Esophagus squamous epithelium (tissue), 5 donors: ENCODE data around the gene PIAS2. TPM values are rescaled to one million over a fixed set of nuclear protein-coding genes. Genes with fewer than 3 reads are reported as not detected.

ENCODE experiments used
- DNase-seq: peaks from one replicate; lab custom pipeline; 2025; lab: John Stamatoyannopoulos, UW
- H3K27ac ChIP-seq, 4 donors: fragments of 200-600 bp; sonication (generic); one replicate each; pipeline ENCODE4 v1.5.1; 2016 to 2019; ENCODE audit warnings: mild to moderate bottlenecking in 1 of 4
- H3K27me3 ChIP-seq, 4 donors: fragments of 200-600 bp; sonication (generic); 1 replicate in 3 of 4; 2 replicates in 1 of 4; pipeline versions ENCODE4 v1.5.1 to v1.6.0; 2017 to 2021; ENCODE audit warnings: antibody characterized with exemption in 1 of 4
- H3K36me3 ChIP-seq, 3 donors: fragments of 200-600 bp; sonication (generic); one replicate each; pipeline ENCODE4 v1.5.1; 2016 to 2019
- H3K4me1 ChIP-seq, 3 donors: fragments of 200-600 bp; sonication (generic); one replicate each; pipeline ENCODE4 v1.5.1; 2017 to 2019
- H3K4me3 ChIP-seq, 4 donors: fragments of 200-600 bp; sonication (generic); 1 replicate in 3 of 4; 2 replicates in 1 of 4; pipeline ENCODE4 v1.5.1; 2016 to 2019; ENCODE audit warnings: mild to moderate bottlenecking in 2 of 4, moderate library complexity in 1 of 4
- H3K9me3 ChIP-seq, 3 donors: fragments of 200-600 bp; sonication (generic); one replicate each; pipeline ENCODE4 v1.5.1; 2016 to 2019
- CTCF ChIP-seq, 6 experiments: fragments of 450-650 bp in 4 of 6; fragments of 200-600 bp in 2 of 6; sonication (generic) in 2 of 6; IDR thresholded peaks; one replicate each; pipeline ENCODE4 v1.5.1; 2016 to 2019; ENCODE audit warnings: antibody characterized with exemption in 6 of 6, mild to moderate bottlenecking in 4 of 6, moderate library complexity in 4 of 6
- POLR2A ChIP-seq, 4 donors: fragments of 450-650 bp; IDR thresholded peaks; one replicate each; pipeline ENCODE4 v1.6.1; 2017; ENCODE audit warnings: antibody characterized with exemption in 4 of 4, mild to moderate bottlenecking in 4 of 4, moderate library complexity in 3 of 4
- WGBS, 2 donors: methylation state at CpG; one replicate each; pipeline ENCODE4 v1.1.5; 2018; 5-methylcytosine and 5-hydroxymethylcytosine counted together
- intact Hi-C: fragments of 100-400 bp; cut with DNase I; formaldehyde crosslinking; loops from one replicate; pipeline ENCODE4 v1.15.0; 2022
- total RNA-seq, 4 donors: library from RNA; depleted of rRNA; stranded (reverse); fragments of >200 nt; gene quantifications; one replicate each; pipeline ENCODE4 v1.1.0, GENCODE V29; 2016
- donor health status: DM: yes; HTN: yes; CAD: no.

Gene PIAS2
- total RNA-seq, 4 donors from 2014 or later = 6.0 to 24.0 (median 12.0) TPM

GRCh38 chr18:46950064-46950656 is 32.9 kb upstream of the PIAS2 start:
- TF ChIP-seq CTCF (IDR thresholded peaks at IDR 0.05) (no peak), POLR2A (IDR thresholded peaks at IDR 0.05) (no peak)
- WGBS, 2 donors = 64 to 76% methylated on average over 5 of the region's 5 CpGs
- no peak for DNase-seq
- intact Hi-C loops = no loop called here
- Histone ChIP-seq H3K9me3 (no peaks in the 10 kb centered on the region), H3K4me3 (no peak overlapping the region), H3K27ac (no peak overlapping the region), H3K27me3 (no peaks in the 10 kb centered on the region), H3K36me3 (no peaks in the 10 kb centered on the region), H3K4me1 (peaks cover 0 to 12% (median 0%) of the 10 kb centered on the region in 3 donors)

GRCh38 chr18:46946656-46947282 is 29.5 kb upstream of the PIAS2 start:
- Histone ChIP-seq H3K4me1 (peaks cover 0 to 12% (median 0%) of the 10 kb centered on the region in 3 donors), H3K27me3 (no peaks in the 10 kb centered on the region), H3K4me3 (peak overlapping the region; percentile 31 to 63 (median 53)), H3K36me3 (no peaks in the 10 kb centered on the region), H3K27ac (no peak overlapping the region), H3K9me3 (no peaks in the 10 kb centered on the region)
- WGBS, 2 donors = 1 to 11% methylated on average over 14 to 26 of the region's 32 CpGs
- TF ChIP-seq CTCF (IDR thresholded peaks at IDR 0.05) (no peak), POLR2A (IDR thresholded peaks at IDR 0.05) (no peak)
- no peak for DNase-seq
- intact Hi-C loops = no loop called here

GRCh38 chr18:46942646-46943045 is 25.3 kb upstream of the PIAS2 start:
- Histone ChIP-seq H3K36me3 (no peaks in the 10 kb centered on the region), H3K9me3 (no peaks in the 10 kb centered on the region), H3K27ac (no peak overlapping the region), H3K4me3 (no peak overlapping the region), H3K4me1 (peaks cover 0 to 33% (median 6%) of the 10 kb centered on the region in 3 donors), H3K27me3 (no peaks in the 10 kb centered on the region)
- TF ChIP-seq CTCF (IDR thresholded peaks at IDR 0.05) = no peak
- no peak for TF ChIP-seq POLR2A (IDR thresholded peaks at IDR 0.05)
- no peak for DNase-seq
- intact Hi-C loops = no loop called here
- 91 to 95% methylated on average over 2 of the region's 2 CpGs for WGBS, 2 donors

- TF ChIP-seq POLR2A (IDR thresholded peaks at IDR 0.05) (no peak), CTCF (IDR thresholded peaks at IDR 0.05) (no peak)
Observed at GRCh38 chr18:46939998-46940571, 22.8 kb upstream of the PIAS2 start.

GRCh38 chr18:46939337-46939963 is 22.1 kb upstream of the PIAS2 start:
- Histone ChIP-seq H3K4me1 (peaks cover 0 to 21% (median 6%) of the 10 kb centered on the region in 3 donors), H3K9me3 (no peaks in the 10 kb centered on the region), H3K36me3 (no peaks in the 10 kb centered on the region), H3K4me3 (no peak overlapping the region), H3K27ac (peak overlapping the region in 1 of 4 donors; percentile 36), H3K27me3 (no peaks in the 10 kb centered on the region)
- no peak for TF ChIP-seq POLR2A (IDR thresholded peaks at IDR 0.05)
- no peak for TF ChIP-seq CTCF (IDR thresholded peaks at IDR 0.05)
- DNase-seq = no peak
- intact Hi-C loops = no loop called here
- WGBS, 2 donors = 33 to 67% methylated on average over 1 of the region's 1 CpG

More at GRCh38 chr18:46939998-46940571, 22.8 kb upstream of the PIAS2 start:
- Histone ChIP-seq H3K27ac (peak overlapping the region in 1 of 4 donors; percentile 36), H3K4me1 (peaks cover 0 to 21% (median 6%) of the 10 kb centered on the region in 3 donors), H3K36me3 (no peaks in the 10 kb centered on the region), H3K4me3 (no peak overlapping the region), H3K27me3 (no peaks in the 10 kb centered on the region), H3K9me3 (no peaks in the 10 kb centered on the region)
- DNase-seq = no peak
- intact Hi-C loops = no loop called here
- 32 to 57% methylated on average over 1 of the region's 1 CpG for WGBS, 2 donors
